HepG2 (cell line): Measurements from ENCODE around the gene DTNB.

Experiments
- CHD2 ChIP-seq: IDR thresholded peaks from 2 replicates; pipeline ENCODE4 v1.6.1; 2011; ENCODE audit warnings: low read depth, low read length, improper control_type of control experiment
- CTCF ChIP-seq: sonication (generic); formaldehyde crosslinking; IDR thresholded peaks from 2 replicates; pipeline ENCODE4 v1.5.0; 2020; ENCODE audit warnings: mild to moderate bottlenecking, missing genetic modification reagents, moderate library complexity
- EP300 ChIP-seq, 3 experiments: sonication (generic) in 1 of 3; formaldehyde crosslinking in 1 of 3; IDR thresholded peaks; 2 replicates each; pipeline versions ENCODE4 v1.5.1 to v1.6.1; 2011 to 2020; ENCODE audit warnings: low read depth in 2 of 3, low read length in 2 of 3, borderline replicate concordance in 1 of 3, improper control_type of control experiment in 1 of 3, mild to moderate bottlenecking in 1 of 3, missing genetic modification reagents in 1 of 3, moderate library complexity in 1 of 3
- POLR2A ChIP-seq, 2 experiments: IDR thresholded peaks; 2 replicates each; pipeline ENCODE4 v1.6.1; 2011; ENCODE audit warnings: low read depth in 2 of 2, low read length in 2 of 2, mild to moderate bottlenecking in 1 of 2, moderate library complexity in 1 of 2; ENCODE audit not compliant: insufficient read depth in 1 of 2
- POLR2AphosphoS5 ChIP-seq: IDR thresholded peaks from 2 replicates; pipeline ENCODE4 v1.6.1; 2012; ENCODE audit warnings: low read depth, low read length
- REPIN1 ChIP-seq: sonication (generic); formaldehyde crosslinking; IDR thresholded peaks from 2 replicates; pipeline ENCODE4 v1.8.0; 2022; ENCODE audit warnings: missing genetic modification reagents, low read depth, mild to moderate bottlenecking, borderline replicate concordance
- TCF12 ChIP-seq, 2 experiments: fragments of 450-650 bp in 1 of 2; sonication (generic) in 1 of 2; formaldehyde crosslinking in 1 of 2; IDR thresholded peaks; 2 replicates each; pipeline versions ENCODE4 v1.6.1 to v1.8.0; 2017 to 2022; ENCODE audit warnings: antibody characterized with exemption in 1 of 2, mild to moderate bottlenecking in 1 of 2, missing genetic modification reagents in 1 of 2, moderate library complexity in 1 of 2
- ZBTB7A ChIP-seq: sonication (generic); formaldehyde crosslinking; IDR thresholded peaks from 2 replicates; pipeline ENCODE4 v1.8.0; 2022; ENCODE audit warnings: mild to moderate bottlenecking, missing genetic modification reagents
- ZNF614 ChIP-seq: IDR thresholded peaks from 2 replicates; pipeline ENCODE4 v1.6.1; 2018; ENCODE audit warnings: missing biosample characterization, missing genetic modification reagents, inconsistent platforms, borderline replicate concordance
- ZSCAN30 ChIP-seq: sonication (generic); formaldehyde crosslinking; IDR thresholded peaks from 2 replicates; pipeline ENCODE4 v1.5.0; 2020; ENCODE audit warnings: mild to moderate bottlenecking, missing genetic modification reagents

DNA sequence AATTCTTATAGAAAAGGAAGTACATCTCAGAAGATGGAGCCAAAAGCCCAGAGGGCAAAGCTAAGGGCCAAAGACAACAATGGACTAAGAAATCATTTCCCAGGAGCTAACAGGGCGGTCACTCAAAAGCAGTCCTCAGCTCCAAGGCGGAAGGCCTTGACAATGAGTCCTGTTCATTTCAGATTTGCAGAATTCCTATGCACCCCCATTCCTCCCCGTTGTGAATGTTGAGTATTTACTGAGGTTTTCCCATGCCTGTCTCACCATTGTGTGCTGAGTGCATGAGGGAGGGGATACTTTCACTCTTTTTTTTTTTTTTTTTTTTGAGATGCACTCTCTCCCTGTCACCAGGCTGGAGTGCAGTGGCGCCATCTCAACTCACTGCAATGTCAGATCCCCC, 18.8 kb upstream of the DTNB start:
- no peak for TF ChIP-seq ZSCAN30 (CRISPR knock-in tag)
- TF ChIP-seq POLR2A (IDR thresholded peaks at IDR 0.05; ENCODE audit: insufficient read depth in 1 of 2, low read depth in 2 of 2, low read length in 2 of 2): no peak
- TF ChIP-seq CTCF (CRISPR knock-in tag): no peak
- TF ChIP-seq ZBTB7A (CRISPR knock-in tag): no peak
- no peak for TF ChIP-seq POLR2AphosphoS5
- TF ChIP-seq REPIN1: no peak
- TF ChIP-seq ZNF614: no peak
- TF ChIP-seq TCF12 (IDR thresholded peaks at IDR 0.05): no peak
- TF ChIP-seq TCF12 (CRISPR knock-in tag; IDR thresholded peaks at IDR 0.05): no peak
- TF ChIP-seq EP300 (IDR thresholded peaks at IDR 0.05; ENCODE audit: low read depth in 2 of 2, low read length in 2 of 2): no peak
- no peak for TF ChIP-seq EP300 (CRISPR knock-in tag; IDR thresholded peaks at IDR 0.05; ENCODE audit: borderline replicate concordance)
- TF ChIP-seq CHD2: no peak
